ENCODE data around the gene UAP1.

- no peak for TF ChIP-seq POLR2A (IDR thresholded peaks at IDR 0.05)
- TF ChIP-seq POLR2AphosphoS5 (IDR thresholded peaks at IDR 0.05), result no peak
- no peak for TF ChIP-seq CTCF (IDR thresholded peaks at IDR 0.05)
Observed at GRCh38 chr1:162626094-162626493, 64.6 kb downstream of the UAP1 start.

Measured in stomach (tissue), 4 donors.